HepG2 (cell line): ENCODE measurements around the gene RCCD1.

ENCODE experiments used
- CEBPG ChIP-seq: IDR thresholded peaks from 2 replicates; pipeline ENCODE4 v1.6.1; 2016
- EZH2 ChIP-seq: conservative IDR thresholded peaks from 2 replicates; pipeline ENCODE4 v1.6.1; 2012; ENCODE audit warnings: mild to moderate bottlenecking, low read depth, low read length, moderate library complexity
- FOXA3 ChIP-seq: IDR thresholded peaks from 2 replicates; pipeline ENCODE4 v1.6.1; 2016; ENCODE audit warnings: missing genetic modification reagents, missing compliant biosample characterization
- GMEB1 ChIP-seq: sonication (generic); formaldehyde crosslinking; IDR thresholded peaks from 2 replicates; pipeline ENCODE4 v1.5.1; 2020; ENCODE audit warnings: missing genetic modification reagents, mild to moderate bottlenecking, borderline replicate concordance
- MAX ChIP-seq: IDR thresholded peaks from 2 replicates; pipeline ENCODE4 v1.6.1; 2012; ENCODE audit warnings: inconsistent platforms
- RAD21 ChIP-seq: fragments of 450-650 bp; formaldehyde crosslinking; IDR thresholded peaks from 2 replicates; pipeline ENCODE4 v1.5.0; 2020; ENCODE audit warnings: mild to moderate bottlenecking
- ZC3H4 ChIP-seq: sonication (generic); formaldehyde crosslinking; IDR thresholded peaks from 2 replicates; pipeline ENCODE4 v1.4.0; 2020; ENCODE audit warnings: missing genetic modification reagents, borderline replicate concordance
- ZNF510 ChIP-seq: sonication (generic); formaldehyde crosslinking; IDR thresholded peaks from 2 replicates; pipeline ENCODE4 v1.4.0; 2020; ENCODE audit warnings: low read depth, mild to moderate bottlenecking, missing genetic modification reagents
- ZNF883 ChIP-seq: sonication (generic); formaldehyde crosslinking; IDR thresholded peaks from 2 replicates; pipeline ENCODE4 v1.5.1; 2020; ENCODE audit warnings: mild to moderate bottlenecking, missing genetic modification reagents; ENCODE audit errors: not compliant biosample characterization
- TF ChIP-seq, protein P1 (sequence below): conservative IDR thresholded peaks from 2 replicates; pipeline ENCODE4 v1.6.1; 2018; ENCODE audit warnings: missing genetic modification reagents
- TF ChIP-seq, protein P2 (sequence below): sonication (generic); formaldehyde crosslinking; IDR thresholded peaks from 2 replicates; pipeline ENCODE4 v1.8.1; 2023; ENCODE audit warnings: mild to moderate bottlenecking, moderate library complexity, missing genetic modification reagents
- TF ChIP-seq, protein P3 (sequence below): sonication (generic); formaldehyde crosslinking; conservative IDR thresholded peaks from 2 replicates; pipeline ENCODE4 v1.8.0; 2022; ENCODE audit warnings: missing genetic modification reagents

GRCh38 chr15:90932660-90932991 lies 22.1 kb upstream of the RCCD1 start:
- TF ChIP-seq, protein P1, sequence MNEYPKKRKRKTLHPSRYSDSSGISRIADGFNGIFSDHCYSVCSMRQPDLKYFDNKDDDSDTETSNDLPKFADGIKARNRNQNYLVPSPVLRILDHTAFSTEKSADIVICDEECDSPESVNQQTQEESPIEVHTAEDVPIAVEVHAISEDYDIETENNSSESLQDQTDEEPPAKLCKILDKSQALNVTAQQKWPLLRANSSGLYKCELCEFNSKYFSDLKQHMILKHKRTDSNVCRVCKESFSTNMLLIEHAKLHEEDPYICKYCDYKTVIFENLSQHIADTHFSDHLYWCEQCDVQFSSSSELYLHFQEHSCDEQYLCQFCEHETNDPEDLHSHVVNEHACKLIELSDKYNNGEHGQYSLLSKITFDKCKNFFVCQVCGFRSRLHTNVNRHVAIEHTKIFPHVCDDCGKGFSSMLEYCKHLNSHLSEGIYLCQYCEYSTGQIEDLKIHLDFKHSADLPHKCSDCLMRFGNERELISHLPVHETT = no peak
- TF ChIP-seq ZNF510 (no peak), MAX (no peak), CEBPG (CRISPR knock-in tag) (no peak), ZNF883 (CRISPR knock-in tag) (no peak), GMEB1 (no peak), EZH2 (no peak), RAD21 (CRISPR knock-in tag) (no peak), FOXA3 (no peak), ZC3H4 (CRISPR knock-in tag) (no peak)
- TF ChIP-seq, protein P2, sequence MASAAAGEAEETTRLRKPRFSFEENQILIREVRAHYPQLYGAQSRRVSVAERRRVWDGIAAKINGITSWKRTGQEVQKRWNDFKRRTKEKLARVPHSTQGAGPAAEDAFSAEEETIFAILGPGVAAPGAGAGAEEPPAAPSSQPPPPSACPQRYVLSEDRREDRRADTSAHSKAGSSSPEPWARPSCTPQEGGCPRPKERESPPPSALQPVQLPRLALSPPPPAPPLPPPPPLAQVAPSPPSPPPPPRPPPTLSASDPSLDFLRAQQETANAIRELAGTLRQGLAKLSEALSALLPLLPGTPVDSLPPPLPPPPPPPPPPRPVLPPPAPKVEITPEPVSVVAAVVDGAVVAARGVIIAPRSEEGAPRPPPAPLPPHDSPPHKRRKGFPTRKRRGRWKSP (CRISPR knock-in tag) = no peak
- TF ChIP-seq, protein P3, sequence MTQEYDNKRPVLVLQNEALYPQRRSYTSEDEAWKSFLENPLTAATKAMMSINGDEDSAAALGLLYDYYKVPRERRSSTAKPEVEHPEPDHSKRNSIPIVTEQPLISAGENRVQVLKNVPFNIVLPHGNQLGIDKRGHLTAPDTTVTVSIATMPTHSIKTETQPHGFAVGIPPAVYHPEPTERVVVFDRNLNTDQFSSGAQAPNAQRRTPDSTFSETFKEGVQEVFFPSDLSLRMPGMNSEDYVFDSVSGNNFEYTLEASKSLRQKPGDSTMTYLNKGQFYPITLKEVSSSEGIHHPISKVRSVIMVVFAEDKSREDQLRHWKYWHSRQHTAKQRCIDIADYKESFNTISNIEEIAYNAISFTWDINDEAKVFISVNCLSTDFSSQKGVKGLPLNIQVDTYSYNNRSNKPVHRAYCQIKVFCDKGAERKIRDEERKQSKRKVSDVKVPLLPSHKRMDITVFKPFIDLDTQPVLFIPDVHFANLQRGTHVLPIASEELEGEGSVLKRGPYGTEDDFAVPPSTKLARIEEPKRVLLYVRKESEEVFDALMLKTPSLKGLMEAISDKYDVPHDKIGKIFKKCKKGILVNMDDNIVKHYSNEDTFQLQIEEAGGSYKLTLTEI = no peak
